OCI-LY7 (cell line): ENCODE data around the gene GOLPH3. TPM values are rescaled to one million over a fixed set of nuclear protein-coding genes. Genes with fewer than 3 reads are reported as not detected.
A peak's percentile ranks its signal among the peaks of the same experiment; 100 is the strongest.

Experiments
- BruUV-seq: library from RNA; stranded (reverse); fragments of 400-500 nt; replicated peaks from 2 replicates; lab custom pipeline; 2021; lab: Mats Ljungman, UMichigan
- CTCF ChIA-PET: fragments of 300-600 bp; sonication (Branson Sonifier 250); formaldehyde crosslinking; loops from one replicate; lab custom pipeline; 2022; ENCODE audit warnings: antibody characterized with exemption; ENCODE audit not compliant: unreplicated experiment; lab: Charles Lee
- POLR2A ChIA-PET: fragments of 300-600 bp; sonication (Branson Sonifier 250); formaldehyde crosslinking; loops from one replicate; lab custom pipeline; 2022; ENCODE audit warnings: antibody characterized with exemption; lab: Charles Lee
- DNase-seq: peaks from one replicate; pipeline ENCODE4 v3.0.0-alpha.2; 2015; ENCODE audit warnings: low spot score
- H2AFZ ChIP-seq: fragments of 200-600 bp; sonication (generic), shearing (Covaris generic); 2 replicates; pipeline ENCODE4 v1.6.1; 2014; ENCODE audit warnings: mild to moderate bottlenecking, antibody characterized with exemption, low read length, moderate library complexity
- H3K27ac ChIP-seq: fragments of 200-600 bp; sonication (generic); 2 replicates; pipeline ENCODE4 v1.5.1; 2014; ENCODE audit warnings: mixed run types, low read depth, mild to moderate bottlenecking, moderate library complexity, low read length, inconsistent platforms; ENCODE audit not compliant: poor library complexity, severe bottlenecking
- H3K36me3 ChIP-seq: fragments of 200-600 bp; sonication (generic); 2 replicates; pipeline ENCODE4 v1.6.1; 2014; ENCODE audit warnings: mild to moderate bottlenecking, antibody characterized with exemption, low read length, moderate library complexity, mixed read lengths; ENCODE audit not compliant: insufficient read depth
- H3K4me1 ChIP-seq: fragments of 200-600 bp; sonication (generic); 2 replicates; pipeline ENCODE4 v1.5.1; 2014; ENCODE audit warnings: mild to moderate bottlenecking, low read length; ENCODE audit not compliant: insufficient read depth, poor library complexity, severe bottlenecking
- H3K4me2 ChIP-seq: fragments of 200-600 bp; sonication (generic); 2 replicates; pipeline ENCODE4 v1.6.1; 2014; ENCODE audit warnings: mild to moderate bottlenecking, low read length
- H3K4me3 ChIP-seq: fragments of 200-600 bp; sonication (generic); 2 replicates; pipeline ENCODE4 v1.5.1; 2014; ENCODE audit warnings: mild to moderate bottlenecking, low read depth, low read length; ENCODE audit not compliant: poor library complexity, severe bottlenecking
- H3K79me2 ChIP-seq: fragments of 200-600 bp; sonication (generic); 2 replicates; pipeline ENCODE4 v1.6.1; 2016; ENCODE audit warnings: low read depth, mild to moderate bottlenecking, low read length, moderate library complexity, mixed read lengths; ENCODE audit not compliant: insufficient read depth
- H3K9me2 ChIP-seq: fragments of 200-600 bp; sonication (generic); 2 replicates; pipeline ENCODE4 v1.6.1; 2016; ENCODE audit warnings: mild to moderate bottlenecking, low read length, mixed read lengths; ENCODE audit not compliant: insufficient read depth
- H3K9me3 ChIP-seq: fragments of 200-600 bp; sonication (generic); 2 replicates; pipeline ENCODE4 v1.6.1; 2014; ENCODE audit warnings: mild to moderate bottlenecking, mixed run types, low read length, mixed read lengths
- H4K20me1 ChIP-seq: fragments of 200-600 bp; sonication (generic); 2 replicates; pipeline ENCODE4 v1.6.1; 2014; ENCODE audit warnings: mild to moderate bottlenecking, antibody characterized with exemption, low read length, moderate library complexity, mixed read lengths; ENCODE audit not compliant: insufficient read depth
- CTCF ChIP-seq: fragments of 200-600 bp; sonication (generic); conservative IDR thresholded peaks from 2 replicates; pipeline ENCODE4 v1.5.1; 2014; ENCODE audit warnings: mild to moderate bottlenecking, antibody characterized with exemption, low read length, moderate library complexity, mixed read lengths
- EZH2phosphoT487 ChIP-seq: fragments of 200-600 bp; sonication (generic); IDR thresholded peaks from 2 replicates; pipeline ENCODE4 v1.6.1; 2018; ENCODE audit warnings: low read depth, borderline replicate concordance, mild to moderate bottlenecking, mixed run types, antibody characterized with exemption, low read length, moderate library complexity, mixed read lengths
- intact Hi-C: fragments of 100-400 bp; cut with micrococcal nuclease; formaldehyde crosslinking; loops from one replicate; pipeline ENCODE4 v1.10.0; 2022; ENCODE audit not compliant: unreplicated experiment
- total RNA-seq, 2 experiments: library from RNA; depleted of rRNA in 1 of 2; stranded (reverse); fragments of >200 nt in 1 of 2; shearing (Covaris generic) in 1 of 2; gene quantifications; 2 replicates each; pipeline ENCODE4 v1.2.3, GENCODE V29; 2014 to 2022

GOLPH3 gene
- total RNA-seq, 2 experiments from 2014 or later = 35.9 to 53.8 TPM

GRCh38 chr5:32143617-32144377, 30.3 kb downstream of the GOLPH3 start:
- Histone ChIP-seq H2AFZ (no peak overlapping the region), H3K4me2 (no peak overlapping the region), H3K9me3 (no peaks in the 10 kb centered on the region), H3K4me1 (no peaks in the 10 kb centered on the region), H3K79me2 (peaks cover 55% of the 10 kb centered on the region), H3K9me2 (no peaks in the 10 kb centered on the region), H3K27ac (no peak overlapping the region), H3K36me3 (peaks cover 63% of the 10 kb centered on the region), H4K20me1 (peaks cover 5% of the 10 kb centered on the region; the same call in 1 of the 2 replicates), H3K4me3 (no peak overlapping the region)
- ChIA-PET POLR2A (interaction anchor here (0.7 to 1.6 kb wide), 4 partner anchors 9 to 244 kb away, joined by 3 to 6 read pairs (median 4); no protein-coding TSS in a partner anchor), CTCF (no interaction called here)
- no TSS peak for BruUV-seq
- TF ChIP-seq EZH2phosphoT487 (no peak), CTCF (no peak)
- intact Hi-C loops = no loop called here
- no peak for DNase-seq

DNA sequence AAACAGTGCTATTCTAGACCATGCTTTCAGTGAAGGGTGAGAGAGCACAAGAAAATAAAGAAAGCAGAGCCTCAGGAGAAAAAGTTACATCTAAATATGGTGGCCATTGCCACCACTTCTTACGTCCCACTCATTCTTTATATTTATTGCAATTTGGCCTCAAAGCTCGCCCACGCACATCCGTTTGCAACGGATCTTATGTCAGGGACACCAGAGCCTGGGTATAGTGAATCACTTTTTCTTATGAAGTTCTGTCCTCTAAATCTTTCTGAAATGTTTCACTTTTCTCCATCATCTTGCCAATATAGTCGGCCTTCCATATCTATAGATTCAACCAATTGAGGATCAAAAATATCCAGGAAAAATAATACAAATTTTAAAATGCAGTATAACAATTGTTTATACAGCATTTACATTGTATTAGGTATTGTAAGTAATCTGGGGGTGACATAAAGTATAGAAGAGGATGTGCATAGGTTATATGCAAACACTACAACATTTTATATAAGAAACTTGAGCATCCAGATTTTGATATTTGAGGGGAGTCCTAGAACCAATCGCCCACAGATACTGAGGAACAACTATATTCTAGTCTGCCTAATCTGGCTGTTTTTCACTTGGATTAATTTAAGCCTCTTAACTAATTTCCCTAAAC, 35.2 kb downstream of the GOLPH3 start:
- Histone ChIP-seq H3K4me1 (no peaks in the 10 kb centered on the region), H3K9me3 (no peaks in the 10 kb centered on the region), H4K20me1 (no peaks in the 10 kb centered on the region), H3K27ac (no peak overlapping the region), H3K4me2 (no peak overlapping the region), H2AFZ (no peak overlapping the region), H3K4me3 (no peak overlapping the region), H3K79me2 (peaks cover 7% of the 10 kb centered on the region; the same call in 1 of the 2 replicates), H3K36me3 (peaks cover 54% of the 10 kb centered on the region), H3K9me2 (no peaks in the 10 kb centered on the region)
- TSS peak; percentile 48 for BruUV-seq
- no peak for DNase-seq
- POLR2A ChIA-PET = interaction anchor here (0.6 to 2.2 kb wide), 6 partner anchors 8 to 203 kb away, joined by 3 to 6 read pairs (median 4); no protein-coding TSS in a partner anchor
- CTCF ChIA-PET = no interaction called here
- TF ChIP-seq CTCF (no peak), EZH2phosphoT487 (no peak)
- intact Hi-C loops = no loop called here
